Heart left ventricle (tissue), 16 donors: ENCODE measurements around the gene JPH4. TPM values are rescaled to one million over a fixed set of nuclear protein-coding genes. Genes with fewer than 3 reads are reported as not detected.
A peak's percentile ranks its signal among the peaks of the same experiment; 100 is the strongest.

Experiments used
- ATAC-seq, 4 donors: fragments of 200-7000 bp; cut with Tn5 transposase; one replicate each; pipeline ENCODE4 v1.9.1; 2020 to 2022; ENCODE audit warnings: moderate library complexity in 4 of 4, mild to moderate bottlenecking in 3 of 4, moderate number of reproducible peaks in 1 of 4
- DNase-seq, 5 donors: peaks; one replicate each; pipeline ENCODE4 v3.0.0-alpha.2; 2020
- H3K27ac ChIP-seq, 12 donors: fragments of 200-600 bp; sonication (generic) in 4 of 12; one replicate each; pipeline versions ENCODE4 v1.5.0 to v1.8.0; 2016 to 2022; ENCODE audit warnings: mild to moderate bottlenecking in 2 of 12
- H3K27me3 ChIP-seq, 9 donors: fragments of 200-600 bp; sonication (generic) in 2 of 9; one replicate each; pipeline versions ENCODE4 v1.5.1 to v1.8.0; 2016 to 2022; ENCODE audit warnings: mild to moderate bottlenecking in 3 of 9
- H3K36me3 ChIP-seq, 9 donors: fragments of 200-600 bp; sonication (generic) in 2 of 9; one replicate each; pipeline versions ENCODE4 v1.5.0 to v1.8.0; 2018 to 2022; ENCODE audit warnings: mild to moderate bottlenecking in 2 of 9
- H3K4me1 ChIP-seq, 12 donors: fragments of 200-600 bp; sonication (generic) in 4 of 12; one replicate each; pipeline versions ENCODE4 v1.5.0 to v1.8.0; 2016 to 2022; ENCODE audit warnings: mild to moderate bottlenecking in 3 of 12
- H3K4me3 ChIP-seq, 12 donors: fragments of 200-600 bp; sonication (generic) in 4 of 12; one replicate each; pipeline versions ENCODE4 v1.5.0 to v1.8.0; 2017 to 2022; ENCODE audit warnings: mild to moderate bottlenecking in 9 of 12, moderate library complexity in 4 of 12
- H3K9me3 ChIP-seq, 12 donors: fragments of 200-600 bp; sonication (generic) in 4 of 12; one replicate each; pipeline versions ENCODE4 v1.5.0 to v1.8.0; 2016 to 2022; ENCODE audit warnings: mild to moderate bottlenecking in 1 of 12
- CTCF ChIP-seq, 12 donors: fragments of 200-600 bp; sonication (generic) in 4 of 12; IDR thresholded peaks; one replicate each; pipeline versions ENCODE4 v1.5.0 to v1.8.0; 2018 to 2022; ENCODE audit warnings: antibody characterized with exemption in 12 of 12, mild to moderate bottlenecking in 5 of 12
- POLR2A ChIP-seq, 2 donors: fragments of 450-650 bp; IDR thresholded peaks; one replicate each; pipeline ENCODE4 v1.6.1; 2017; ENCODE audit warnings: antibody characterized with exemption in 2 of 2, mild to moderate bottlenecking in 2 of 2, moderate library complexity in 2 of 2
- WGBS, 4 donors: extraction: QIAGEN DNeasy Blood & Tissue Kit in 2 of 4; methylation state at CpG; one replicate each; pipeline versions ENCODE4 v1.1.5 to v1.1.7; 2013 to 2018; 5-methylcytosine and 5-hydroxymethylcytosine counted together
- intact Hi-C, 10 donors: fragments of 100-400 bp; cut with DNase I; formaldehyde crosslinking; loops; one replicate each; pipeline versions ENCODE4 v1.11.1 to v1.14.2; 2022
- polyA plus RNA-seq, 2 donors: library from polyadenylated mRNA; stranded (reverse); fragments of 200-250 nt; gene quantifications; one replicate each; pipeline ENCODE4 v1.2.3, GENCODE V29; 2013
- total RNA-seq, 9 donors: library from RNA; depleted of rRNA in 2 of 9; stranded (reverse); fragments of >200 nt in 2 of 9; fragmentation: NEBNext Ultra II Directional in 3 of 9; extraction: Animal tissue kit (Norgen Biotek cat#: 25700) in 3 of 9; gene quantifications; one replicate each; pipeline versions ENCODE4 v1.1.0 to v1.2.4, GENCODE V29; 2016 to 2023
- donor health status: ischemic (EF 13 %, LVEDD 7.1; RV severe dilation, severe dysfunction).
- donor health status: healthy with polysubstance abuse.
- donor health status: DM: no; HTN: yes; CAD: no.
- donor health status: DM: no; HTN: no; CAD: no.
- donor health status: ischemic (EF 25% LVEDD 6.9; RV normal size, moderate dysfunction).
- donor health status: ischemic (EF 25% LVEDD 5.7; RV mildly dilated, moderate dysfunction).
- donor health status: healthy.
- donor health status: DM: yes; HTN: yes; CAD: no.
- donor health status: ischemic (EF 35%, LVEDD 5.7; RV mildly dilated, moderate dysfunction).
- donor health status: nonischemic (EF 11% LVEDD 7.7; RV severe dilation, severe dysfunction).
- donor health status: DM: yes; HTN: yes; CAD: no.
- donor health status: PGD.
- donor health status: ischemic (EF 29% LVEDD 5.4; RV normal size, mild dysfunction).
- donor health status: nonischemic (EF 23%, LVEDD 6.1; RV moderate dilation, normal function).

JPH4 gene
- total and polyA plus RNA-seq, 11 donors, result 0.10 to 0.59 (median 0.24) TPM; not detected in 1

DNA sequence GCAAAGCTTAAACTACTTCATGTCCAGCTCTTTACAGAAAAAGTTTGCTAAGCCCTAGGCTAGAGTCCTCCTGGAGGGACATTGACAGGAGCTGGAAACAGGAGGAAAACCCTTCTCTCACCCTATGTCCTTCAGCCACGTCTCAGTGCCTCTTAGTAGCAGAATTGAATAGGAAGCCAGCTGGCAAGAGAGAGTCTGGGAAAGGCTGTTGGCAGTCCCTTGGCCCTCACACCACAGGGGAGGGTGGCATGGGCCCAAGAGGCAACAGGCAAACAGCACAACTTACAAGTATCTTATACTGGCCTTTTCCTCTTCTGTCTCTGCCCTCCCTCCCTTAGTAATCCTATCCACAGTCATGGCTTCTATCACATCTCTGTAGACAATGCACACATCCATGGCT is 29.9 kb upstream of the JPH4 start:
- Histone ChIP-seq H3K4me1 (peaks cover 0 to 8% (median 0%) of the 10 kb centered on the region in 12 donors), H3K27me3 (peaks cover 0 to 3% (median 0%) of the 10 kb centered on the region in 9 donors), H3K27ac (no peak overlapping the region), H3K36me3 (no peaks in the 10 kb centered on the region), H3K4me3 (no peak overlapping the region), H3K9me3 (no peaks in the 10 kb centered on the region)
- intact Hi-C loops, result no loop called here
- DNase-seq (peak; percentile 37 to 83 (median 73)), ATAC-seq (peak; percentile 82 to 88 (median 86))
- TF ChIP-seq CTCF (IDR thresholded peaks at IDR 0.05) (no peak), POLR2A (IDR thresholded peaks at IDR 0.05) (no peak)
- 17 to 50% (median 18%) methylated on average over 1 of the region's 1 CpG for WGBS, 4 donors

DNA sequence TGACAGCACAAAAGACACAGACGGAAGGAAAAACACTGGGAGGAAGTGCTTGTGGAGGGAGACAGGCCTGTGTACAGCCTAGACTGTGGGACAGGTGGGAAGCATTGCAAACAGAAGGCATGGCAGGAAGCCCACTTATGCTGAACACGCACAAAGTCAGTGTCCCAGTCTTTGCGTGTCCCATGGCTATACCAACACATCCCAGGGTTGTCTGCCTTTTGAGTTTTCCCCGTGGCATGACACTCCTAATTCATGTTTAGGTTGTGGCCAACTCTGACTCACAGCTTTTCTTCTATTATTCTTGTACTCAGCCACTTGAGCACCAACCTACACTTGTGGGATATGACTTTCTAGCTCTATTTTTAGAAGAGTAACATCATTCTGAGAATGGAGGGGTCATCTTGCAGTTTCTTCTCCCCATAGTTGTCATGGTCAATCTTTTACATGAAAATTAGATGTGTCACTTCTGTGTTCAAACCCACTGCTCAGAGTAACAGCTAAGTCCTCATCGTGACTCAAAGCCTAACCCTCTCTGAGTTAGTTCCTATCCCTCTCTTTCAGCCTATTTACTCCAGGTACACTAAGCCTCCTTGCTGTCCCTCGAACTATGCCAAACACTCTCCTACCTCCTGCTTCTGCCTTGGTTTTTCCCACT is 27.5 kb upstream of the JPH4 start:
- TF ChIP-seq POLR2A (IDR thresholded peaks at IDR 0.05) (no peak), CTCF (IDR thresholded peaks at IDR 0.05) (no peak)
- no peaks in the 10 kb centered on the region for H3K27me3 ChIP-seq
- DNase-seq, result no peak
- H3K4me1 ChIP-seq, result peaks cover 0 to 10% (median 0%) of the 10 kb centered on the region in 12 donors
- intact Hi-C loops, result no loop called here
- WGBS, 4 donors, result 65 to 75% (median 69%) methylated on average over 6 of the region's 6 CpGs
- no peak overlapping the region for H3K27ac ChIP-seq
- no peaks in the 10 kb centered on the region for H3K9me3 ChIP-seq
- H3K36me3 ChIP-seq, result no peaks in the 10 kb centered on the region
- H3K4me3 ChIP-seq, result no peak overlapping the region
- peak in 1 of 4 donors; percentile 11 for ATAC-seq

GRCh38 chr14:23604675-23605170 is 26.1 kb upstream of the JPH4 start:
- H3K4me1 ChIP-seq, result peaks cover 0 to 10% (median 0%) of the 10 kb centered on the region in 12 donors
- ATAC-seq (no peak), DNase-seq (no peak)
- TF ChIP-seq POLR2A (IDR thresholded peaks at IDR 0.05) (no peak), CTCF (IDR thresholded peaks at IDR 0.05) (no peak)
- H3K36me3 ChIP-seq, result no peaks in the 10 kb centered on the region
- no peaks in the 10 kb centered on the region for H3K27me3 ChIP-seq
- H3K4me3 ChIP-seq, result no peak overlapping the region
- H3K9me3 ChIP-seq, result peaks cover 0 to 1% (median 0%) of the 10 kb centered on the region in 12 donors
- intact Hi-C loops, result no loop called here
- WGBS, 4 donors, result 55 to 72% (median 66%) methylated on average over 3 of the region's 3 CpGs
- no peak overlapping the region for H3K27ac ChIP-seq

GRCh38 chr14:23604148-23604547 is 25.6 kb upstream of the JPH4 start:
- peaks cover 0 to 10% (median 0%) of the 10 kb centered on the region in 12 donors for H3K4me1 ChIP-seq
- ATAC-seq (no peak), DNase-seq (no peak)
- no peak overlapping the region for H3K4me3 ChIP-seq
- 48 to 58% (median 50%) methylated on average over 2 of the region's 2 CpGs for WGBS, 4 donors
- no peaks in the 10 kb centered on the region for H3K36me3 ChIP-seq
- intact Hi-C loops, result no loop called here
- no peak for TF ChIP-seq CTCF (IDR thresholded peaks at IDR 0.05)
- no peak for TF ChIP-seq POLR2A (IDR thresholded peaks at IDR 0.05)
- no peak overlapping the region for H3K27ac ChIP-seq
- peaks cover 0 to 7% (median 0%) of the 10 kb centered on the region in 12 donors for H3K9me3 ChIP-seq
- H3K27me3 ChIP-seq, result no peaks in the 10 kb centered on the region
